Measurements from ENCODE around the gene EAF1.

EAF1 gene

DNA sequence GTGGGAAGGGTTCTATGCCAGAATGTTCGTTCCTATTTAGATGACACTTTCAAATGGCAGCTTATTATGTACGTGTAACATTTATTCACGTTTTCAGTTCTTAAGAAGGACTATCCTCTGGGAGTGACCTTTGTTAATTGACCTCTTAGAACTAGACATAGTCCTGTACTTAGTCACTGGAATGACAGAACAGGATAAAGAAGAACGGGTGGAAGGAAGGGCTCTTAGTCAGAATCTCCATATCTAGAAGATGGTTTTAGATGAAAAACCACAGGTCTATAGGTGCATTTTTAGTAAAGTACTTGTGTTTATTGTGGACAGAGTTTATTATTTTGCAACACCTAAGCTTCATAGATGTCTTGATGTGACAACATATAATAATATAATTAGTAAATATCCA is 6.5 kb upstream of the EAF1 start:
- ChIA-PET CTCF (interaction anchor here (0.6 kb wide), 1 partner anchor 1602 kb away, joined by 4 read pairs; no protein-coding TSS in a partner anchor), POLR2A (no interaction called here)
- Histone ChIP-seq H3K36me3 (ENCODE audit: control insufficient read depth in 2 of 2, insufficient read depth in 1 of 2, low read length in 2 of 2) (peaks cover 49 to 72% of the 10 kb centered on the region in 2 experiments), H3K4me3 (ENCODE audit: low read depth, low read length) (no peak overlapping the region), H3K9me3 (ENCODE audit: control insufficient read depth, insufficient read depth, low read depth, low read length) (no peaks in the 10 kb centered on the region), H3K4me1 (ENCODE audit: control insufficient read depth, insufficient read depth, low read length) (no peaks in the 10 kb centered on the region), H3K27ac (ENCODE audit: extremely low read depth, low read depth, low read length) (no peak overlapping the region)
- TF ChIP-seq ZNF366 (tag by site-specific recombination; conservative IDR thresholded peaks at IDR 0.05) (no peak), REPIN1 (tag by site-specific recombination; IDR thresholded peaks at IDR 0.05; ENCODE audit: low read depth) (no peak), ZNF585B (tag by site-specific recombination; IDR thresholded peaks at IDR 0.05) (no peak), ZNF621 (tag by site-specific recombination; IDR thresholded peaks at IDR 0.05) (no peak), ZNF133 (tag by site-specific recombination; IDR thresholded peaks at IDR 0.05) (no peak), ZNF423 (tag by site-specific recombination; IDR thresholded peaks at IDR 0.05) (no peak), ZNF184 (tag by site-specific recombination; IDR thresholded peaks at IDR 0.05) (no peak), SETDB1 (IDR thresholded peaks at IDR 0.05; ENCODE audit: insufficient read length, low read length) (no peak), ZNF214 (tag by site-specific recombination; IDR thresholded peaks at IDR 0.05; ENCODE audit: borderline replicate concordance) (no peak), MZF1 (tag by site-specific recombination; IDR thresholded peaks at IDR 0.05; ENCODE audit: borderline replicate concordance) (no peak), GLIS2 (tag by site-specific recombination; IDR thresholded peaks at IDR 0.05) (no peak), IKZF3 (tag by site-specific recombination; IDR thresholded peaks at IDR 0.05) (no peak), ZNF223 (tag by site-specific recombination; IDR thresholded peaks at IDR 0.05) (no peak), ZNF426 (tag by site-specific recombination; IDR thresholded peaks at IDR 0.05) (no peak)
- TF ChIP-seq, protein P1, sequence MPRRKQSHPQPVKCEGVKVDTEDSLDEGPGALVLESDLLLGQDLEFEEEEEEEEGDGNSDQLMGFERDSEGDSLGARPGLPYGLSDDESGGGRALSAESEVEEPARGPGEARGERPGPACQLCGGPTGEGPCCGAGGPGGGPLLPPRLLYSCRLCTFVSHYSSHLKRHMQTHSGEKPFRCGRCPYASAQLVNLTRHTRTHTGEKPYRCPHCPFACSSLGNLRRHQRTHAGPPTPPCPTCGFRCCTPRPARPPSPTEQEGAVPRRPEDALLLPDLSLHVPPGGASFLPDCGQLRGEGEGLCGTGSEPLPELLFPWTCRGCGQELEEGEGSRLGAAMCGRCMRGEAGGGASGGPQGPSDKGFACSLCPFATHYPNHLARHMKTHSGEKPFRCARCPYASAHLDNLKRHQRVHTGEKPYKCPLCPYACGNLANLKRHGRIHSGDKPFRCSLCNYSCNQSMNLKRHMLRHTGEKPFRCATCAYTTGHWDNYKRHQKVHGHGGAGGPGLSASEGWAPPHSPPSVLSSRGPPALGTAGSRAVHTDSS (tag by site-specific recombination; IDR thresholded peaks at IDR 0.05) = no peak
- TF ChIP-seq, protein P2, sequence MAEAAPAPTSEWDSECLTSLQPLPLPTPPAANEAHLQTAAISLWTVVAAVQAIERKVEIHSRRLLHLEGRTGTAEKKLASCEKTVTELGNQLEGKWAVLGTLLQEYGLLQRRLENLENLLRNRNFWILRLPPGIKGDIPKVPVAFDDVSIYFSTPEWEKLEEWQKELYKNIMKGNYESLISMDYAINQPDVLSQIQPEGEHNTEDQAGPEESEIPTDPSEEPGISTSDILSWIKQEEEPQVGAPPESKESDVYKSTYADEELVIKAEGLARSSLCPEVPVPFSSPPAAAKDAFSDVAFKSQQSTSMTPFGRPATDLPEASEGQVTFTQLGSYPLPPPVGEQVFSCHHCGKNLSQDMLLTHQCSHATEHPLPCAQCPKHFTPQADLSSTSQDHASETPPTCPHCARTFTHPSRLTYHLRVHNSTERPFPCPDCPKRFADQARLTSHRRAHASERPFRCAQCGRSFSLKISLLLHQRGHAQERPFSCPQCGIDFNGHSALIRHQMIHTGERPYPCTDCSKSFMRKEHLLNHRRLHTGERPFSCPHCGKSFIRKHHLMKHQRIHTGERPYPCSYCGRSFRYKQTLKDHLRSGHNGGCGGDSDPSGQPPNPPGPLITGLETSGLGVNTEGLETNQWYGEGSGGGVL (tag by site-specific recombination; IDR thresholded peaks at IDR 0.05) = no peak
- TF ChIP-seq, protein P3, sequence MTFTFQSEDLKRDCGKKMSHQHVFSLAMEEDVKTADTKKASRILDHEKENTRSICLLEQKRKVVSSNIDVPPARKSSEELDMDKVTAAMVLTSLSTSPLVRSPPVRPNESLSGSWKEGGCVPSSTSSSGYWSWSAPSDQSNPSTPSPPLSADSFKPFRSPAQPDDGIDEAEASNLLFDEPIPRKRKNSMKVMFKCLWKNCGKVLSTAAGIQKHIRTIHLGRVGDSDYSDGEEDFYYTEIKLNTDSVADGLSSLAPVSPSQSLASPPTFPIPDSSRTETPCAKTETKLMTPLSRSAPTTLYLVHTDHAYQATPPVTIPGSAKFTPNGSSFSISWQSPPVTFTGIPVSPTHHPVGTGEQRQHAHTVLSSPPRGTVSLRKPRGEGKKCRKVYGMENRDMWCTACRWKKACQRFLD (tag by site-specific recombination; IDR thresholded peaks at IDR 0.05) = no peak
- TF ChIP-seq, protein P4, sequence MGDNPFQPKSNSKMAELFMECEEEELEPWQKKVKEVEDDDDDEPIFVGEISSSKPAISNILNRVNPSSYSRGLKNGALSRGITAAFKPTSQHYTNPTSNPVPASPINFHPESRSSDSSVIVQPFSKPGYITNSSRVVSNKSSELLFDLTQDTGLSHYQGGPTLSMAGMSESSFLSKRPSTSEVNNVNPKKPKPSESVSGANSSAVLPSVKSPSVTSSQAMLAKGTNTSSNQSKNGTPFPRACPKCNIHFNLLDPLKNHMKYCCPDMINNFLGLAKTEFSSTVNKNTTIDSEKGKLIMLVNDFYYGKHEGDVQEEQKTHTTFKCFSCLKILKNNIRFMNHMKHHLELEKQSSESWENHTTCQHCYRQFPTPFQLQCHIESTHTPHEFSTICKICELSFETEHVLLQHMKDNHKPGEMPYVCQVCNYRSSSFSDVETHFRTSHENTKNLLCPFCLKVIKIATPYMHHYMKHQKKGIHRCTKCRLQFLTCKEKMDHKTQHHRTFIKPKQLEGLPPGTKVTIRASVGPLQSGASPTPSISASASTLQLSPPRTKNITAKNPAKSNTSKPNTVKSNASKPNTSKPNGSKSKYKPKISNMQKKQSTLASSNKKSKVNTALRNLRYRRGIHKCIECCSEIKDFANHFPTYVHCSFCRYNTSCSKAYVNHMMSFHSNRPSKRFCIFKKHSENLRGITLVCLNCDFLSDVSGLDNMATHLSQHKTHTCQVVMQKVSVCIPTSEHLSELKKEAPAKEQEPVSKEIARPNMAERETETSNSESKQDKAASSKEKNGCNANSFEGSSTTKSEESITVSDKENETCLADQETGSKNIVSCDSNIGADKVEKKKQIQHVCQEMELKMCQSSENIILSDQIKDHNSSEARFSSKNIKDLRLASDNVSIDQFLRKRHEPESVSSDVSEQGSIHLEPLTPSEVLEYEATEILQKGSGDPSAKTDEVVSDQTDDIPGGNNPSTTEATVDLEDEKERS (tag by site-specific recombination; IDR thresholded peaks at IDR 0.05) = no peak
